IMR-90 (cell line): Measurements from ENCODE around the gene SLIT3. TPM values are rescaled to one million over a fixed set of nuclear protein-coding genes. Genes with fewer than 3 reads are reported as not detected.

Experiments
- ATAC-seq: fragments of 200-7000 bp; cut with Tn5 transposase; 2 replicates; pipeline ENCODE4 v1.9.1; 2020; ENCODE audit warnings: low read depth, mild to moderate bottlenecking, moderate library complexity
- BruUV-seq: library from RNA; stranded (reverse); fragments of 400-500 nt; replicated peaks from 2 replicates; lab custom pipeline; 2021; lab: Mats Ljungman, UMichigan
- CTCF ChIA-PET: fragments of 300-600 bp; formaldehyde crosslinking; extraction: SDS; loops from one replicate; lab custom pipeline; 2021; ENCODE audit warnings: antibody characterized with exemption; lab: Yijun Ruan, JAX
- POLR2A ChIA-PET: fragments of 300-600 bp; sonication (Branson Sonifier 250); formaldehyde crosslinking; loops from one replicate; lab custom pipeline; 2022; ENCODE audit warnings: antibody characterized with exemption; ENCODE audit not compliant: unreplicated experiment; lab: Charles Lee
- DNase-seq: peaks from one replicate; pipeline ENCODE4 v3.0.0; 2013
- H2AFZ ChIP-seq: replicated peaks from 2 replicates; pipeline ENCODE3; 2013; ENCODE audit warnings: low read length, mild to moderate bottlenecking; ENCODE audit not compliant: poor library complexity
- H2AK5ac ChIP-seq: 2 replicates; pipeline ENCODE4 v1.6.1; 2013; ENCODE audit warnings: low read depth, low read length, inconsistent platforms
- H2AK9ac ChIP-seq: replicated peaks from 2 replicates; pipeline ENCODE3; 2013; ENCODE audit warnings: mild to moderate bottlenecking, low read depth, low read length, moderate library complexity; ENCODE audit not compliant: poor library complexity
- H2BK120ac ChIP-seq: 2 replicates; pipeline ENCODE4 v1.6.1; 2013; ENCODE audit warnings: low read depth, low read length, inconsistent platforms
- H2BK15ac ChIP-seq: 3 replicates; pipeline ENCODE4 v1.6.1; 2013; ENCODE audit warnings: low read depth, low read length, inconsistent platforms
- H2BK20ac ChIP-seq: 2 replicates; pipeline ENCODE4 v1.6.1; 2013; ENCODE audit warnings: low read depth, mild to moderate bottlenecking, inconsistent platforms, low read length, moderate library complexity
- H2BK5ac ChIP-seq: 2 replicates; pipeline ENCODE4 v1.6.1; 2013; ENCODE audit warnings: mild to moderate bottlenecking, low read depth, low read length, inconsistent platforms; ENCODE audit not compliant: poor library complexity, severe bottlenecking
- H3K14ac ChIP-seq: replicated peaks from 2 replicates; pipeline ENCODE4 v1.6.1; 2013; ENCODE audit warnings: low read depth, low read length, inconsistent platforms
- H3K18ac ChIP-seq: 2 replicates; pipeline ENCODE4 v1.6.1; 2013; ENCODE audit warnings: low read depth, low read length, control low read depth
- H3K23ac ChIP-seq: 2 replicates; pipeline ENCODE4 v1.6.1; 2013; ENCODE audit warnings: low read depth, low read length, inconsistent platforms
- H3K27ac ChIP-seq: 2 replicates; pipeline ENCODE4 v1.5.1; 2013; ENCODE audit warnings: mild to moderate bottlenecking, control low read depth, low read length; ENCODE audit not compliant: insufficient read depth
- H3K27me3 ChIP-seq: 2 replicates; pipeline ENCODE4 v1.6.1; 2013; ENCODE audit warnings: low read length; ENCODE audit not compliant: control insufficient read depth, insufficient read depth
- H3K36me3 ChIP-seq: 2 replicates; pipeline ENCODE4 v1.6.1; 2013; ENCODE audit warnings: low read length, mixed read lengths; ENCODE audit not compliant: control insufficient read depth, insufficient read depth
- H3K4ac ChIP-seq: 2 replicates; pipeline ENCODE4 v1.6.1; 2013; ENCODE audit warnings: low read depth, low read length, inconsistent platforms
- H3K4me1 ChIP-seq: 2 replicates; pipeline ENCODE4 v1.6.1; 2013; ENCODE audit warnings: low read length, mixed read lengths; ENCODE audit not compliant: control insufficient read depth, insufficient read depth
- H3K4me2 ChIP-seq: 2 replicates; pipeline ENCODE4 v1.6.1; 2013; ENCODE audit warnings: low read depth, mild to moderate bottlenecking, control low read depth, low read length, moderate library complexity
- H3K4me3 ChIP-seq: 2 replicates; pipeline ENCODE4 v1.5.1; 2013; ENCODE audit warnings: low read depth, mild to moderate bottlenecking, control low read depth, low read length, moderate library complexity; ENCODE audit not compliant: insufficient read depth
- H3K56ac ChIP-seq: 2 replicates; pipeline ENCODE4 v1.6.1; 2013; ENCODE audit warnings: low read length, inconsistent platforms; ENCODE audit not compliant: insufficient read depth; ENCODE audit errors: extremely low read depth
- H3K79me1 ChIP-seq, 2 experiments: 2 replicates each; pipeline ENCODE4 v1.6.1; 2013; ENCODE audit warnings: low read length in 2 of 2, inconsistent platforms in 1 of 2, low read depth in 1 of 2
- H3K9ac ChIP-seq: 2 replicates; pipeline ENCODE4 v1.6.1; 2013; ENCODE audit warnings: low read depth, low read length, control low read depth
- H3K9me1 ChIP-seq: 2 replicates; pipeline ENCODE4 v1.6.1; 2013; ENCODE audit warnings: low read length, inconsistent platforms; ENCODE audit not compliant: insufficient read depth
- H3K9me3 ChIP-seq: 2 replicates; pipeline ENCODE4 v1.6.1; 2013; ENCODE audit warnings: low read length; ENCODE audit not compliant: control insufficient read depth, insufficient read depth
- H4K20me1 ChIP-seq: 2 replicates; pipeline ENCODE4 v1.6.1; 2013; ENCODE audit warnings: low read length, inconsistent platforms; ENCODE audit not compliant: insufficient read depth
- H4K5ac ChIP-seq: 2 replicates; pipeline ENCODE4 v1.6.1; 2013; ENCODE audit warnings: mild to moderate bottlenecking, low read depth, low read length, control low read depth
- H4K8ac ChIP-seq, 2 experiments: 2 replicates each; pipeline ENCODE4 v1.6.1; 2013; ENCODE audit warnings: low read depth in 2 of 2, low read length in 2 of 2, control low read depth in 1 of 2, inconsistent platforms in 1 of 2
- H4K91ac ChIP-seq: 2 replicates; pipeline ENCODE4 v1.6.1; 2013; ENCODE audit warnings: low read depth, low read length, inconsistent platforms; ENCODE audit not compliant: insufficient read depth
- BHLHE40 ChIP-seq: fragments of 150-350 bp; IDR thresholded peaks from 2 replicates; pipeline ENCODE4 v1.6.1; 2016; ENCODE audit warnings: mild to moderate bottlenecking, low read depth, low read length
- CEBPB ChIP-seq: IDR thresholded peaks from 2 replicates; pipeline ENCODE4 v1.6.1; 2012; ENCODE audit warnings: low read depth, low read length, improper control_type of control experiment
- FOS ChIP-seq: fragments of 150-350 bp; IDR thresholded peaks from 2 replicates; pipeline ENCODE4 v1.6.1; 2016; ENCODE audit warnings: low read depth, low read length
- MAZ ChIP-seq: IDR thresholded peaks from 2 replicates; pipeline ENCODE4 v1.6.1; 2012; ENCODE audit warnings: low read depth, mild to moderate bottlenecking, low read length, improper control_type of control experiment, moderate library complexity, borderline replicate concordance
- NFE2L2 ChIP-seq: fragments of 150-350 bp; IDR thresholded peaks from 2 replicates; pipeline ENCODE4 v1.6.1; 2016; ENCODE audit warnings: low read depth, mild to moderate bottlenecking, low read length
- POLR2A ChIP-seq: IDR thresholded peaks from 2 replicates; pipeline ENCODE4 v1.6.1; 2012; ENCODE audit warnings: mild to moderate bottlenecking, low read depth, low read length
- RAD21 ChIP-seq: IDR thresholded peaks from 2 replicates; pipeline ENCODE4 v1.6.1; 2012; ENCODE audit warnings: low read length, improper control_type of control experiment
- SMC3 ChIP-seq: fragments of 150-350 bp; IDR thresholded peaks from 2 replicates; pipeline ENCODE4 v1.6.1; 2016; ENCODE audit warnings: low read depth, mild to moderate bottlenecking, antibody characterized with exemption, low read length, moderate library complexity
- WGBS, 2 experiments: methylation state at CpG; one replicate each; pipeline versions ENCODE4 v1.1.5 to v1.1.7; 2013; ENCODE audit warnings: missing lambda C conversion rate in 2 of 2; ENCODE audit not compliant: insufficient read length in 1 of 2; ENCODE audit errors: extremely low coverage in 2 of 2; 5-methylcytosine and 5-hydroxymethylcytosine counted together
- dilution Hi-C: fragments of 300-500 bp; cut with HindIII; formaldehyde crosslinking; loops from one replicate; pipeline ENCODE4 v1.14.3; 2018; ENCODE audit warnings: low sequenced_read_pairs; ENCODE audit not compliant: unreplicated experiment
- in situ Hi-C: fragments of 300-500 bp; cut with MboI; formaldehyde crosslinking; loops from 3 replicates; pipeline ENCODE4 v1.14.3; 2019; ENCODE audit warnings: low sequenced_read_pairs, inconsistent platforms, mixed read lengths
- intact Hi-C: fragments of 100-400 bp; cut with micrococcal nuclease; formaldehyde crosslinking; loops from 2 replicates; pipeline ENCODE4 v1.10.0; 2022
- polyA plus RNA-seq, 3 experiments: library from polyadenylated mRNA; depleted of rRNA; stranded (reverse); fragments of >200 nt; gene quantifications; 2 replicates each; pipeline ENCODE4 v1.2.3, GENCODE V29; 2012; ENCODE audit warnings: low replicate concordance in 1 of 3
- total RNA-seq: library from RNA; depleted of rRNA; stranded (reverse); fragments of >200 nt; gene quantifications from 2 replicates; pipeline ENCODE4 v1.2.3, GENCODE V29; 2012

SLIT3 gene
- total and polyA plus RNA-seq, 2 of the 4 experiments (the other 2 are of a cell fraction), result 0.18 to 0.50 TPM

DNA sequence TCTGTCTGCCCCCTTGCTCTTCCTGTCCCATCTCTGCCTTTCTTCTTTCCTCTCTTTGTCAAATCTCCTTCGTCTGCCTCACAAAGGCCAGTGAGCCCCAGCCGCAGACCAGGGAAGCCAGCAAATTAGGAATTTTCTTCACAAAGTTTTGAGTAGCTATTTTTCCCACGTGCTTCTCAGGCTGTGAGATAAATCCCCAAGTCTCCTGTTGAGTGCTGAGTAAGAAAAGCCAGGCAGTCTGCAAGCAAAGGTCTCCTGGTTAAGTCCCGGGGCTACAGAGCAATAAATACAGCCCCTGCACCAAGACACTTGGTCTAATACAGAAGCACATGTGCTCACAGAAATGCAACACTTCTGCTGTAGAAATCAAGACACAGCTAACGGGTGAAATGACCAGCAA, 284.9 kb downstream of the SLIT3 start:
- CTCF ChIA-PET, result no interaction called here
- POLR2A ChIA-PET, result no interaction called here
- H3K79me1 ChIP-seq, result no peaks in the 10 kb centered on the region
- no peak overlapping the region for H3K4ac ChIP-seq
- no peak overlapping the region for H4K8ac ChIP-seq
- dilution Hi-C loops (no loop called here), intact Hi-C loops (no loop called here), in situ Hi-C loops (no loop called here)
- no peak overlapping the region for H2BK20ac ChIP-seq
- no peaks in the 10 kb centered on the region for H3K4me1 ChIP-seq
- H3K56ac ChIP-seq, result no peak overlapping the region
- DNase-seq (no peak), ATAC-seq (no peak)
- H3K4me2 ChIP-seq, result no peak overlapping the region
- H3K9me1 ChIP-seq, result no peaks in the 10 kb centered on the region
- no peak overlapping the region for H2AFZ ChIP-seq
- H3K9ac ChIP-seq, result no peak overlapping the region
- H4K91ac ChIP-seq, result no peak overlapping the region
- no peak overlapping the region for H3K4me3 ChIP-seq
- H3K36me3 ChIP-seq, result no peaks in the 10 kb centered on the region
- no peak overlapping the region for H3K27ac ChIP-seq
- H4K20me1 ChIP-seq, result no peaks in the 10 kb centered on the region
- H2BK15ac ChIP-seq, result no peak overlapping the region
- no peak overlapping the region for H3K23ac ChIP-seq
- no TSS peak for BruUV-seq
- no peak overlapping the region for H2BK5ac ChIP-seq
- no peak overlapping the region for H4K5ac ChIP-seq
- no peaks in the 10 kb centered on the region; the same call in 1 of the 2 replicates for H3K27me3 ChIP-seq
- H2AK9ac ChIP-seq, result no peak overlapping the region
- no peak overlapping the region for H2BK120ac ChIP-seq
- H3K14ac ChIP-seq, result no peak overlapping the region
- no peak overlapping the region for H2AK5ac ChIP-seq
- 0% methylated on average over 1 of the region's 5 CpGs; no CpG with 5 or more reads in 1 of the 2 experiments for WGBS, 2 experiments
- no peaks in the 10 kb centered on the region for H3K9me3 ChIP-seq
- no peak for TF ChIP-seq RAD21
- TF ChIP-seq FOS, result no peak
- TF ChIP-seq CEBPB, result no peak
- TF ChIP-seq NFE2L2, result no peak
- TF ChIP-seq MAZ, result no peak
- no peak for TF ChIP-seq POLR2A
- TF ChIP-seq BHLHE40, result no peak
- TF ChIP-seq SMC3, result no peak
- no peak overlapping the region for H3K18ac ChIP-seq
